NK-92 (cell line): ENCODE results near the gene RPS18.

Experiments
- DNase-seq: peaks from one replicate; lab custom pipeline; 2025; ENCODE audit not compliant: unreplicated experiment; lab: John Stamatoyannopoulos, UW

The RPS18 gene

DNA sequence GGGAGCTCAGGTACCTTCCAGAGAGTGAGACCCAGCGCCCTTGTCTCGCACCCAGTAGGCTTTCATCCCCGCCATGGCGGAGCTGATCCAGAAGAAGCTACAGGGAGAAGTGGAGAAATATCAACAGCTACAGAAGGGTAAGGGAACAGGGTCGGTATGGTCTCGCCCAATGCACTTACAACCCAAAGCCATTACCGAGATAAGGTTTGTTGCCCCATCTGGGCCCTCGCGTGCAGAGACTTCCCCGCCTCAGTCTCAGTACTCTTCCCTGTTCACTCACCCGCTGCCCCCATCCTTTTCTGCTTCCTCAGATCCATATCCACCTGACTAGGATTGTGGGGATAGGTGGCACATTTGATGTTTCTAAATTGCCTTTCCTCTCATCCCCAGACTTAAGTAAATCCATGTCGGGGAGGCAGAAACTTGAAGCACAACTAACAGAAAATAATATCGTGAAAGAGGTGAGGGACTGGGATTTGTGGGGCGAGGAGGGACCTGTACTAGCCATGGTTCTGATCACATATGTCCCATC lies 18.0 kb downstream of the RPS18 start:
- no peak for DNase-seq

- DNase-seq, result no peak
These were observed 18.6 kb downstream of the RPS18 start for GRCh38 chr6:33290459-33290858.

GRCh38 chr6:33292996-33293682 lies 21.3 kb downstream of the RPS18 start:
- DNase-seq, result no peak

- no peak for DNase-seq
These were observed 22.4 kb downstream of the RPS18 start for GRCh38 chr6:33294086-33294823.

DNA sequence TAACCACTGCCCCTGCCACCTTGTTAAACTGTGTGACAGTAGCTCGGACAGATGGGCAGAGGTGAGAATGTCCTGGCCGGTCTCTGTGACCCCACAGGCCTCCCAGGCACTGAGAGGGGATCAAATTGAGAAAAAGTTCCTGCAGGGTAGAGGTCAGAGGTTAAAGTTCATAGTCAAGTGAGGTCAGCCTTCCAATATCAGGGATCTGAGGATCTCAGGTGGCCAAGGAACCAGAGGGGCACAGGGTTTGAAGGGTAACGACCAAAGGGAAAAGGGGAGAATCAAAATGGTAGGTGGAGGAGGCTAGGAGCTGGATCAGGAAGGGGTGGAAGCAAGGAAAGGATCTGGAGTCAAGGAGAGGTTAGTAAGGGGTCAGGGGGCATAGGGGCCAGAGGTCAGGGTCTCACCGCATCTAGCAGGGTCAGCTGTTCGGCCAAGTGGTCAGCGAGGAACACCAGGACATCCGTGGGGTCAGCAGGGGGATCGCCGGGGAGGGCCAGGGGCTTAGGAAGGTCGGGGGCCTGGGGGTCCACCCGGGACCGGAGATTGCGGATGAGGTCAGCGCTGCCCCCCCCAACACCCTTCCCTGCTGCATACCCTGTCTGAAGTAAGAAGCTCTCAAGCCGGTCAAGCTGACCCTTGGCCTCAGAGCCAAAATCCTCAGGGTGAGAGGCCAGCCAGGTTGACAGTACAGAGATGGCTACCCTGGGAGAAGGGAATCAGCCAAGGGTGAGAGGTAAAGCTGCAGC lies 23.9 kb downstream of the RPS18 start:
- no peak for DNase-seq

GRCh38 chr6:33296797-33297405 lies 25.0 kb downstream of the RPS18 start:
- DNase-seq, result no peak

GRCh38 chr6:33297406-33297955 lies 25.6 kb downstream of the RPS18 start:
- no peak for DNase-seq

- DNase-seq, result no peak
These were observed 26.3 kb downstream of the RPS18 start for GRCh38 chr6:33297956-33298772.

- no peak for DNase-seq
These were observed 26.9 kb downstream of the RPS18 start, which contains the start of gene RGL2 for GRCh38 chr6:33298773-33299236. TSS of gene RGL2 (minus strand) at chr6:33298942. CDS start at chr6:33298610, 332 bp downstream.

GRCh38 chr6:33299237-33299944 lies 27.5 kb downstream of the RPS18 start:
- DNase-seq, result peak; percentile 43

DNA sequence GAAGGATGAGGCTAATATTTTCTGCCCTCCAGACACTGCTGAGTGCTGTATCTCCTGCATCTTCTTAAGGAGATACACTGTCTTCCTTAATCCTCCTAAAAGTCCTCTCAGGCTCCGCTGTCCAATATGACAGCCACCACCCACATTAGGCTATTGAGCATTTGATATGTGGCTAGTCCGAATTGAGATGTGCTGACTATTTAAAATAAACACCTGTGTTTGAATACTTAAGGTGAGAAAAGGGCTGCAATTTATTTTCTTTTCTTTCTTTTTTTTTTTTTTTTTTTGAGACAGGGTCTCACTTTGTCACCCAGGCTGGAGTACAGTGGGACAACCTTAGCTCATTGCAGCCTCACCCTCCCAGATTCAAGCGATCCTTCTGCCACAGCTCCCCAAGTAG lies 30.0 kb downstream of the RPS18 start:
- DNase-seq, result no peak

DNA sequence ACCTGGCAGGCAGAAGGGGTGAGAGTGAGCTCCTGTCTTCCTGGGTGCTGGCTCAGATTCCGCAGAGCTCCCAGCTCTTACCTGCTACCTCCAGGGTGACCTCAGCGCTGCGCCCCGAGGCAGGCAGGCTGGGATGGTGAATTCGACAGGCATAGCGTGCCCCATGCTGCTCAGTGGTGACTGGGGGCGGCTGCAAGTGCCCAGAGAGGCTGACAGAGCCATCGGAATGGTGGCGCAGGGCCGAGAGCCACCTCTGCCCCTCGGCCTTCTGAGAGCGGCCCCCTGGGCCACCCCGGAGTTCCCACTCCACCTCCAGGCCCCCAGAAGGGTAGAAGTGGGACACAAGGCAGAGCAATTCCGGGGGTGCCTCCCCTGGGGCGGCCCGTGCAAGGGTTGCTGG lies 32.3 kb downstream of the RPS18 start:
- DNase-seq, result no peak

DNA sequence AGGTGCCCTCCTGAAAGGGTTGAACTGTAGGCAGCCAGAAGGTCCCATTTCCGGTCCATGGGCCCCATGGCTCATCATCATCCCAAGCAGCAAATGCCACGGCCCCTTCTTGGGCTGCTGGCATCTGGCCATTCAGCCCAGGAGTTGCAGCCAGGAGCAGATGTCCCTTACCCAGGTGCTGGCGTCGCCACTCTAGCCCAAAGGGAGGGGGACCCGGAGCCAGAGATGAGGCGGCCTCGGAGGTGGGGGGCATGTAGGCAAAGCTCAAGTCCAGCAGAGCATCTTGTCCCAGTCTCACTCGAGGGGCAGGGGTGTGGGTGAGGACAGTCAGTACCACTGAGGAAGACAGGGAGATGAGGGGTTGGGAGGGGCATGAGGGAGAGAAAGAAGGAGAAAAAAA lies 33.2 kb downstream of the RPS18 start:
- DNase-seq, result no peak

DNA sequence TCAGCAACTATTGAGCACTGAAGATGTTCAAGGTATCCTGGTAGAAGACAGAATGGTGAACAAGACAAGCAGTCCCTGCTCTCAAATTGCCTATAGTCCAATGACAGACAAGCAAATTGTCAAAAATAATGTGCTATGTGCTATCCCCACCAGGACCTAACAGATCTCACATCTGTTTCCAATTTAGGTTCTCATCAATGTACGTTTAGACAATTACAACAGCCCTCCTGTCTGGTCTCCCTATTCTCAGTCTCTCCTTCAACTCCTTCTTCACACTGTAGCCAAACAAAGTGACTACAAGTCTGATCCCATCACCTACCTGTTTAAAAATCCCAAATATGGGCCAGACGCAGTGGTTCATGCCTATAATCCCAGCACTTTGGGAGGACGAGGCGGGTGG lies 34.5 kb downstream of the RPS18 start:
- DNase-seq, result no peak

DNA sequence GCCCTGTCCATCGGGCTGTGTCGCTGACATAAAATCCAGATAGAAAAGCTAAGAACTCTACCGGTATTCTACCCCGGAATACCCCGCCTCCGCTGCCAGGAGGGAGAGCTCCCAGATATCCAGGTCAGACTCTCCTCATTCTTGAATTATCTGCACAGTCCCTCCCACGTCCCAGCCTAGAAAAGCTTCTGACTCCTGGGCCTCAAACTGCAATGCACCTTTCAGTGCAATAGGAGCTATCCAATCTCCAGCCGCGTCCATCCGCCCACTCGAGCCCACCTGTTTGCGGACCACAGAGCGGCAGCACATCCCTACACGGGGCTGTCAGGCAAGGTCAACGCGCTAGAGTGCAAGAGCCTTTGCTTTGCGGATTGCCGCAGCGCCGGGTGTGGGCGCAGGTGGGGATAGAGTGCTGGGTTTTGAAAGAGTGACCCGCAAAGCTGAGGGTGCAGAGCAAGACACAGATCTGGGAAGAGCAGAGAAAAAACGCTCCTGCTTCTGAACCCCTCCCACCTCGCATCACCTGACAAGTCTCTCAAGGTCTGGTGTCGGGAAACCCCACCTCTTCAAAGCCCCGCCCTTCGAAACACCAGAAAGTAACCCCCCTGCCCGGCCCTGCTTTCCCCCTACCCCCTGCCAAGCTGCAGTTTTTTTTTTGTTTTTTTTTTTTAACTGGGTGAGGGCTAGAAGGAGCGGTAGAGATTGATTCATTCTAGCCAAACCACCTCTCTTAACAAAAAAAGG lies 40.7 kb downstream of the RPS18 start:
- DNase-seq, result peak; percentile 26

DNA sequence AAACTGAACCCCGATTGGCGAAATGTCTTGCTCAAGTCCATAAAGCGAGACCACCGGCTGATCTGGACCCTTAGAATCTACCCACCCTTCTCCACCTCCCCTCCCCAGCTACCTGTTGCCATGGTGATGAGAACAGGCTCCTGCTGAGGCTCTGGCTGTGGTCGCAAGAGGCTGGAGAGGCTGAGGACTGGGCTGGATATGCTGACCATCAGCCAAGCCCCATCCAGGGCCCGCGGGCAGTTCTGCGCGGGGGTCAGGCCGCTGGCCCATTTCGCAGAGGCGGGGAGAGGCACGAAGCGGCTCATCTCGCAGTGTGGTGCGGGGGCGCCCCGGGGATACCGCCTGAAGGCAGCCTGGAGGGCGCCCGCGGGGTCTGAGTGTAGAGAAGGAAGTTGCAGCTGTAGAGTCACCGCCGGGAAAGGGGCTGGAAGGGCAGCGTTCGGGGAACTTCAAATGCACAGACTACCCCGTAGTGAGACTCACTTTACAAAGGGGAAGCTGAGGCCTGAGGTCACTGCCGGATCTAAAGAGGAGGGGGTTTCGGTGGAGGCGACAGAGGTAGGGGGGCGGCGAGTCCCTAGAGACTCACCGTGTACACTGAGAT lies 41.3 kb downstream of the RPS18 start:
- DNase-seq, result no peak

DNA sequence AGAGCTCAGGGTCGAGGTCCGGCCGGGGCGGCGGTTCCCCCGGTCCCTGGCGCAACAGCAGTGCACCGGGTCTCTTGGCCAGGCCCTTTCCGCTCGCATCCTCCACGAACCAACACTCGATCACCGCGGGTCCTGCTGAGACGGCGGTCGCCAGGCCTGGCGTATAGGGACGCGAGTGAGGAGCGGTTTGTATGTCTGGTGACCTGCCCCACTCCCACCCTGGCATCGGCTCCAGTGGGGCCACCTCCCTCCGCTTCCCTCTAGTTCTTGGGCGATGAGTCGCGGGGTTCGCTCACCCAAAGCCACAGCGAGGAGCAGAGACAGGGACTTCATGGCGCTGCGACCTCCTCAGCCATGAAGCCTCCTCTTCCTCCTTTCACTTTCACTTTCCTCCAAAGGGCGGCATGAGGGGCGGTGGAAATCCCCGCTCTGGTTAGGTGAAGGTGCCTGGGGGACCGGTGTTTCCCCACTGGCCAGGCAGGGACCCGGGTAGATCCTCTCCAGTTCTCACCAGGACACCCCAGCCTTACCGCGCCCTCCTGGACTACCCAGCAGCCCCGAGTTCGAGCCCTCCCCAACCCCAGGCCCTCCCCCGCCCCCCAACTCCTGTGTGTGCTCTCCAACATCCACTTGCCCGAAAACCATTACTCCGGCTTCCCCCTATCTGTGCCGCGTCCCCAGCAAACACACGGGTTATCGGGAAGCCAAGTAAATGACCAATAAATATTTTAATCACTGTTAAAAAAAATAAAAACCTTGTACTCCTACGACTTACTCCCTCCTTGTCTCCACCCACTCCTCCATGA lies 42.0 kb downstream of the RPS18 start, which contains the start of gene TAPBP:
Gene TAPBP (minus strand): TSS at position 370 of the 806 bp plus-strand sequence. CDS start 37 bp downstream, at position 333.
- DNase-seq, result peak; percentile 66
